Measurements from ENCODE around the gene OPCML. TPM values are rescaled to one million over a fixed set of nuclear protein-coding genes. Genes with fewer than 3 reads are reported as not detected.

The OPCML gene
- total and polyA plus RNA-seq, 2 donors (not counting 1 experiment from before 2014, with no cell fraction given) = not detected

DNA sequence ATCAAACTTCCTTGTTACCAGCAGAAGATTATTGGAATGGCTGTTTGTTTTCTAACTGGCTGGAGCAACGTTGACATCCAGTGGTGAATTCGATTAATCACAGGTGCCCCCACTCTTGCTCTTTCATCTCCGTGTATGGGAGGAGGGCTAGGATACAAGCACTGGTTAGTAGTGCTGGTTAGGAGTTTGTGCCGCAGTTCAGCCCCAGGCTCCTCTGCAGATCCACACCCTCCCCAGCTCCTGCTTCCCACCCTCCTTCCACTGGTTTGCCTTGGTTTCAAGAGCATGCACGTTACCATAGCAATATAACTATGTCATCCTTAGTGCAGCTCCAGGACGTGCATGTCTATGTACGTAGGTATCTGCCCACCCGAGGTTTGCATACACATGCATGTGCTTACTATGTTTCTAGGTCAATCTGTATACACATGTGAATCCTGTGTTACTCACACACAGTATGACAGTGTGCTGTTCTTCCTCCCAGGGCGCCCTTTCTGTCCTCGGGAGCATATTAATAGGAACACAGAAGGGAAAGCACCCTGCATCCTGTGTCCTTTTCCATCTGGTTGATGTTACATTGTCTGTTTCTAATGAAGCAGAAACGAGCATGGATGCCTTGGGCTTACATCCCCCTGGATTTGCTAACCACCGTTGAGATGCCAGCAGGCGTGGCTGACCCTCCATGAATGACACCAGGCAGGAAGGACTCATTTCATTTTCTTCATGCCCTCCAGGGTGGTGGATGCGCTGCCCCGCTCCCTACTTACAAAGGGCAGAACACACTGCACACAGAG is 539.3 kb downstream of the OPCML start:
- Histone ChIP-seq H3K27ac (ENCODE audit: low read length in 2 of 2) (no peak overlapping the region), H3K36me3 (replicated peaks in 1 of 2; ENCODE audit: control extremely low read depth in 1 of 2, control insufficient read depth in 1 of 2, extremely low read depth in 1 of 2, insufficient read depth in 2 of 2, low read length in 1 of 2) (no peaks in the 10 kb centered on the region), H3K79me2 (ENCODE audit: control insufficient read depth, insufficient read depth, low read length) (no peaks in the 10 kb centered on the region), H3K4me2 (replicated peaks; ENCODE audit: low read depth, low read length, poor library complexity, severe bottlenecking) (no peak overlapping the region), H4K20me1 (ENCODE audit: control insufficient read depth, insufficient read depth, low read length, poor library complexity, severe bottlenecking) (no peaks in the 10 kb centered on the region), H3K4me3 (ENCODE audit: control extremely low read depth in 1 of 5, extremely low read depth in 1 of 5, insufficient read depth in 1 of 5, low read depth in 2 of 5, low read length in 4 of 5) (no peak overlapping the region), H3K4me1 (ENCODE audit: control insufficient read depth in 2 of 2, insufficient read depth in 2 of 2, low read length in 2 of 2) (no peaks in the 10 kb centered on the region), H2AFZ (ENCODE audit: insufficient read depth, low read depth, low read length, poor library complexity, severe bottlenecking) (no peak overlapping the region), H3K9me3 (ENCODE audit: control extremely low read depth in 1 of 3, control insufficient read depth in 2 of 3, insufficient read depth in 1 of 3, low read length in 2 of 3) (peaks cover 0 to 14% (median 0%) of the 10 kb centered on the region in 3 donors), H3K9ac (ENCODE audit: low read length) (no peak overlapping the region), H3K27me3 (replicated peaks in 1 of 4; ENCODE audit: control extremely low read depth in 1 of 4, control insufficient read depth in 3 of 4, insufficient read depth in 4 of 4, low read length in 3 of 4) (peaks cover 0 to 8% (median 0%) of the 10 kb centered on the region in 4 experiments)
- ATAC-seq (ENCODE audit: low read depth) (no peak), DNase-seq (no peak)
- Mint-ChIP-seq H3K27me3 (peaks cover 2% of the 10 kb centered on the region), H3K4me3 (no peak overlapping the region), H3K27ac (no peak overlapping the region), H3K9me3 (ENCODE audit: insufficient read depth) (no peaks in the 10 kb centered on the region), H3K4me1 (no peaks in the 10 kb centered on the region)
- CTCF ChIA-PET = no interaction called here
- POLR2A ChIA-PET = no interaction called here
- 61% methylated on average over 12 of the region's 15 CpGs for WGBS (ENCODE audit: insufficient coverage)
- intact Hi-C loops (cut with micrococcal nuclease) = no loop called here
- TF ChIP-seq, protein P1, sequence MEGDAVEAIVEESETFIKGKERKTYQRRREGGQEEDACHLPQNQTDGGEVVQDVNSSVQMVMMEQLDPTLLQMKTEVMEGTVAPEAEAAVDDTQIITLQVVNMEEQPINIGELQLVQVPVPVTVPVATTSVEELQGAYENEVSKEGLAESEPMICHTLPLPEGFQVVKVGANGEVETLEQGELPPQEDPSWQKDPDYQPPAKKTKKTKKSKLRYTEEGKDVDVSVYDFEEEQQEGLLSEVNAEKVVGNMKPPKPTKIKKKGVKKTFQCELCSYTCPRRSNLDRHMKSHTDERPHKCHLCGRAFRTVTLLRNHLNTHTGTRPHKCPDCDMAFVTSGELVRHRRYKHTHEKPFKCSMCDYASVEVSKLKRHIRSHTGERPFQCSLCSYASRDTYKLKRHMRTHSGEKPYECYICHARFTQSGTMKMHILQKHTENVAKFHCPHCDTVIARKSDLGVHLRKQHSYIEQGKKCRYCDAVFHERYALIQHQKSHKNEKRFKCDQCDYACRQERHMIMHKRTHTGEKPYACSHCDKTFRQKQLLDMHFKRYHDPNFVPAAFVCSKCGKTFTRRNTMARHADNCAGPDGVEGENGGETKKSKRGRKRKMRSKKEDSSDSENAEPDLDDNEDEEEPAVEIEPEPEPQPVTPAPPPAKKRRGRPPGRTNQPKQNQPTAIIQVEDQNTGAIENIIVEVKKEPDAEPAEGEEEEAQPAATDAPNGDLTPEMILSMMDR (IDR thresholded peaks at IDR 0.05) = no peak
- no peak for TF ChIP-seq EZH2 (IDR thresholded peaks at IDR 0.05; ENCODE audit: borderline replicate concordance, insufficient read depth, low read depth, low read length, poor library complexity, severe bottlenecking)

DNA sequence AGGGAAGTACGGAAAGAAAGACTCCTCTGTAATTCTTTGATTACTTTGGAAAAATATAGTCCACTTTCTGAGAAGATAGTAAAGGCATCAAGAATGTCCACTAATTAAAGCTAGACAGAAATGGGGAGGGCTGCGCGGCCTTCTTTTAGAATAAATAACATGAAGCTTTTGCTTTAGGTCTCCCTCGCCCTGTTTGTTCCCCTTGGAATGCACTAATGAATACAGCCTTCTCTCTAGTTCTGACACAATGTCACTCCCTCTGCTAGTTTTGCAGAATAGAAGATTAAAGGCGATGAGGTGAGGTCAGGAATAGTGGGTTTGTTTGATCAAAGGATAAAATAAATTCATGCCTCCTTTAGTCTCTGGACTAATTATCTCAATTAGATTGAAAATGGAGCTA is 543.9 kb downstream of the OPCML start:
- Histone ChIP-seq H4K20me1 (ENCODE audit: control insufficient read depth, insufficient read depth, low read length, poor library complexity, severe bottlenecking) (no peaks in the 10 kb centered on the region), H3K4me3 (ENCODE audit: control extremely low read depth in 1 of 5, extremely low read depth in 1 of 5, insufficient read depth in 1 of 5, low read depth in 2 of 5, low read length in 4 of 5) (no peak overlapping the region), H3K27ac (ENCODE audit: low read length in 2 of 2) (no peak overlapping the region), H3K9me3 (ENCODE audit: control extremely low read depth in 1 of 3, control insufficient read depth in 2 of 3, insufficient read depth in 1 of 3, low read length in 2 of 3) (peaks cover 0 to under 1% (median 0%) of the 10 kb centered on the region in 3 donors), H3K4me2 (replicated peaks; ENCODE audit: low read depth, low read length, poor library complexity, severe bottlenecking) (no peak overlapping the region), H3K36me3 (replicated peaks in 1 of 2; ENCODE audit: control extremely low read depth in 1 of 2, control insufficient read depth in 1 of 2, extremely low read depth in 1 of 2, insufficient read depth in 2 of 2, low read length in 1 of 2) (no peaks in the 10 kb centered on the region), H3K9ac (ENCODE audit: low read length) (no peak overlapping the region), H2AFZ (ENCODE audit: insufficient read depth, low read depth, low read length, poor library complexity, severe bottlenecking) (no peak overlapping the region), H3K79me2 (ENCODE audit: control insufficient read depth, insufficient read depth, low read length) (no peaks in the 10 kb centered on the region), H3K4me1 (ENCODE audit: control insufficient read depth in 2 of 2, insufficient read depth in 2 of 2, low read length in 2 of 2) (no peaks in the 10 kb centered on the region), H3K27me3 (replicated peaks in 1 of 4; ENCODE audit: control extremely low read depth in 1 of 4, control insufficient read depth in 3 of 4, insufficient read depth in 4 of 4, low read length in 3 of 4) (no peaks in the 10 kb centered on the region)
- no peaks in the 10 kb centered on the region for H3K4me1 Mint-ChIP-seq
- no peaks in the 10 kb centered on the region for H3K27me3 Mint-ChIP-seq
- H3K4me3 Mint-ChIP-seq = no peak overlapping the region
- DNase-seq = no peak
- no peak for ATAC-seq (ENCODE audit: low read depth)
- POLR2A ChIA-PET = no interaction called here
- H3K9me3 Mint-ChIP-seq (ENCODE audit: insufficient read depth) = no peaks in the 10 kb centered on the region
- intact Hi-C loops (cut with micrococcal nuclease) = no loop called here
- no CpG with 5 or more reads among the region's 5 CpGs for WGBS (ENCODE audit: insufficient coverage)
- no peak overlapping the region for H3K27ac Mint-ChIP-seq
- CTCF ChIA-PET = no interaction called here
- TF ChIP-seq, protein P1 (IDR thresholded peaks at IDR 0.05) = no peak
- TF ChIP-seq EZH2 (IDR thresholded peaks at IDR 0.05; ENCODE audit: borderline replicate concordance, insufficient read depth, low read depth, low read length, poor library complexity, severe bottlenecking) = no peak
